Naive thymus-derived CD4-positive, alpha-beta T cell (primary cell): Measurements from ENCODE around the gene MAP2K3. TPM values are rescaled to one million over a fixed set of nuclear protein-coding genes. Genes with fewer than 3 reads are reported as not detected.
"Not testable (repeated sequence)": the region's sequence is repeated elsewhere in the genome, so short reads cannot be mapped to it uniquely, and the experiment has no call there.

ENCODE experiments used
- ATAC-seq: fragments of 150-1000 bp; cut with Tn5 transposase; 2 replicates; pipeline ENCODE4 v1.10.0; 2021; ENCODE audit warnings: mild to moderate bottlenecking, moderate library complexity
- CTCF ChIA-PET: fragments of 350-600 bp; sonication (Branson Sonifier 250); formaldehyde crosslinking; loops from one replicate; lab custom pipeline; 2021; ENCODE audit warnings: antibody characterized with exemption; lab: Charles Lee
- POLR2A ChIA-PET: fragments of 350-600 bp; sonication (Branson Sonifier 250); formaldehyde crosslinking; loops from one replicate; lab custom pipeline; 2021; ENCODE audit warnings: antibody characterized with exemption, inconsistent platforms; lab: Charles Lee
- DNase-seq, 9 donors: peaks; one replicate each; pipeline versions ENCODE4 v3.0.0 to v3.0.0-alpha.2; 2020 to 2022; ENCODE audit warnings: mixed read lengths in 1 of 9
- H3K27ac ChIP-seq: one replicate; pipeline ENCODE4 v1.7.0; 2013; ENCODE audit warnings: mild to moderate bottlenecking, low read depth, low read length, moderate library complexity
- H3K27me3 ChIP-seq, 2 donors: one replicate each; pipeline ENCODE4 v1.7.0; 2013; ENCODE audit warnings: low read length in 2 of 2, mild to moderate bottlenecking in 2 of 2, moderate library complexity in 2 of 2; ENCODE audit not compliant: control insufficient read depth in 2 of 2, insufficient read depth in 2 of 2
- H3K36me3 ChIP-seq, 3 experiments: 1 replicate in 2 of 3; 2 replicates in 1 of 3; pipeline ENCODE4 v1.7.0; 2013; ENCODE audit warnings: low read length in 3 of 3, mild to moderate bottlenecking in 3 of 3, moderate library complexity in 1 of 3; ENCODE audit not compliant: insufficient read depth in 3 of 3, control insufficient read depth in 2 of 3
- H3K4me1 ChIP-seq, 2 donors: one replicate each; pipeline ENCODE4 v1.7.0; 2013; ENCODE audit warnings: low read length in 2 of 2, mild to moderate bottlenecking in 2 of 2, moderate library complexity in 1 of 2; ENCODE audit not compliant: control insufficient read depth in 2 of 2, insufficient read depth in 2 of 2
- H3K4me3 ChIP-seq: 2 replicates; pipeline ENCODE4 v1.7.0; 2013; ENCODE audit warnings: mild to moderate bottlenecking, low read length
- H3K9me3 ChIP-seq, 3 experiments: 1 replicate in 2 of 3; 2 replicates in 1 of 3; pipeline ENCODE4 v1.7.0; 2013; ENCODE audit warnings: low read length in 3 of 3; ENCODE audit not compliant: control insufficient read depth in 2 of 3
- H3K27ac Mint-ChIP-seq, 9 donors: one replicate each; pipeline ENCODE4 v1.8.0; 2020 to 2022; ENCODE audit warnings: mixed read lengths in 9 of 9, mild to moderate bottlenecking in 8 of 9, moderate library complexity in 5 of 9, inconsistent platforms in 2 of 9
- H3K27me3 Mint-ChIP-seq, 5 donors: one replicate each; pipeline ENCODE4 v1.8.0; 2021 to 2022; ENCODE audit warnings: mixed read lengths in 5 of 5, mild to moderate bottlenecking in 1 of 5
- H3K36me3 Mint-ChIP-seq, 5 donors: one replicate each; pipeline ENCODE4 v1.8.0; 2020 to 2022; ENCODE audit warnings: mixed read lengths in 5 of 5, mild to moderate bottlenecking in 3 of 5, inconsistent platforms in 1 of 5
- H3K4me1 Mint-ChIP-seq, 7 donors: one replicate each; pipeline ENCODE4 v1.8.0; 2020 to 2022; ENCODE audit warnings: mixed read lengths in 7 of 7, mild to moderate bottlenecking in 3 of 7, inconsistent platforms in 1 of 7
- H3K4me3 Mint-ChIP-seq, 10 donors: one replicate each; pipeline ENCODE4 v1.8.0; 2020 to 2022; ENCODE audit warnings: mild to moderate bottlenecking in 10 of 10, mixed read lengths in 10 of 10, moderate library complexity in 6 of 10, inconsistent platforms in 2 of 10
- H3K9me3 Mint-ChIP-seq, 11 donors: one replicate each; pipeline ENCODE4 v1.8.0; 2020 to 2022; ENCODE audit warnings: mixed read lengths in 11 of 11, mild to moderate bottlenecking in 4 of 11, inconsistent platforms in 1 of 11, moderate library complexity in 1 of 11
- intact Hi-C, 2 donors: fragments of 100-400 bp; cut with micrococcal nuclease; formaldehyde crosslinking; loops; one replicate each; pipeline ENCODE4 v1.15.1; 2023
- polyA plus RNA-seq, 2 donors: library from polyadenylated mRNA; unstranded; fragments of 300-500 nt; fragmentation: Illumina TruSeq; gene quantifications; one replicate each; pipeline ENCODE4 v1.2.3, GENCODE V29; 2021
- total RNA-seq, 6 experiments: library from RNA in 5 of 6; stranded (reverse) in 5 of 6; gene quantifications; 1 replicate in 5 of 6; 2 replicates in 1 of 6; pipeline ENCODE4 v1.2.3 and lab custom pipeline; 2021 to 2026

The MAP2K3 gene
- total and polyA plus RNA-seq, 7 experiments from 2014 or later, result 37.5 to 127 (median 47.7) TPM

GRCh38 chr17:21346107-21346506 lies 61.6 kb downstream of the MAP2K3 start:
- H3K27me3 Mint-ChIP-seq, H3K4me1 Mint-ChIP-seq, H3K4me3 ChIP-seq, ATAC-seq, H3K27ac ChIP-seq, H3K9me3 Mint-ChIP-seq, H3K36me3 Mint-ChIP-seq, H3K36me3 ChIP-seq, DNase-seq, CTCF ChIA-PET, H3K4me3 Mint-ChIP-seq, intact Hi-C loops, H3K4me1 ChIP-seq, H3K27me3 ChIP-seq, H3K27ac Mint-ChIP-seq, H3K9me3 ChIP-seq, POLR2A ChIA-PET: not testable (repeated sequence)

GRCh38 chr17:21346651-21347250 lies 62.2 kb downstream of the MAP2K3 start:
- H3K27ac Mint-ChIP-seq, H3K4me3 ChIP-seq, H3K4me1 Mint-ChIP-seq, H3K9me3 ChIP-seq, H3K4me1 ChIP-seq, H3K36me3 ChIP-seq, H3K9me3 Mint-ChIP-seq, POLR2A ChIA-PET, ATAC-seq, H3K27me3 Mint-ChIP-seq, H3K27me3 ChIP-seq, DNase-seq, H3K4me3 Mint-ChIP-seq, CTCF ChIA-PET, intact Hi-C loops, H3K36me3 Mint-ChIP-seq, H3K27ac ChIP-seq: not testable (repeated sequence)

- ATAC-seq, H3K4me1 ChIP-seq, H3K27ac Mint-ChIP-seq, H3K27me3 Mint-ChIP-seq, intact Hi-C loops, H3K4me3 ChIP-seq, H3K4me3 Mint-ChIP-seq, H3K4me1 Mint-ChIP-seq, POLR2A ChIA-PET, H3K36me3 ChIP-seq, H3K27ac ChIP-seq, H3K36me3 Mint-ChIP-seq, CTCF ChIA-PET, DNase-seq, H3K27me3 ChIP-seq, H3K9me3 ChIP-seq, H3K9me3 Mint-ChIP-seq: not testable (repeated sequence)
These were observed 63.1 kb downstream of the MAP2K3 start for GRCh38 chr17:21347660-21348059.

GRCh38 chr17:21348081-21348925 lies 63.8 kb downstream of the MAP2K3 start:
- intact Hi-C loops, POLR2A ChIA-PET, H3K9me3 Mint-ChIP-seq, H3K4me3 ChIP-seq, H3K36me3 Mint-ChIP-seq, H3K27ac Mint-ChIP-seq, H3K27me3 ChIP-seq, H3K4me1 ChIP-seq, DNase-seq, H3K36me3 ChIP-seq, CTCF ChIA-PET, H3K27me3 Mint-ChIP-seq, H3K4me1 Mint-ChIP-seq, H3K4me3 Mint-ChIP-seq, H3K27ac ChIP-seq, H3K9me3 ChIP-seq: not testable (repeated sequence)
- peak; percentile 57 for ATAC-seq

- H3K9me3 Mint-ChIP-seq, CTCF ChIA-PET, H3K36me3 Mint-ChIP-seq, intact Hi-C loops, H3K27me3 Mint-ChIP-seq, H3K27me3 ChIP-seq, H3K4me3 ChIP-seq, H3K9me3 ChIP-seq, ATAC-seq, H3K4me3 Mint-ChIP-seq, H3K4me1 ChIP-seq, H3K36me3 ChIP-seq, DNase-seq, H3K27ac ChIP-seq, H3K4me1 Mint-ChIP-seq, POLR2A ChIA-PET, H3K27ac Mint-ChIP-seq: not testable (repeated sequence)
These were observed 64.4 kb downstream of the MAP2K3 start for GRCh38 chr17:21348926-21349261.

GRCh38 chr17:21349358-21350050 lies 65.0 kb downstream of the MAP2K3 start:
- H3K27me3 Mint-ChIP-seq, H3K4me1 Mint-ChIP-seq, intact Hi-C loops, CTCF ChIA-PET, H3K36me3 Mint-ChIP-seq, H3K9me3 Mint-ChIP-seq, H3K4me3 Mint-ChIP-seq, H3K27ac Mint-ChIP-seq, H3K9me3 ChIP-seq, H3K4me3 ChIP-seq, H3K4me1 ChIP-seq, H3K27me3 ChIP-seq, ATAC-seq, H3K36me3 ChIP-seq, H3K27ac ChIP-seq, POLR2A ChIA-PET, DNase-seq: not testable (repeated sequence)
